Activated CD8-positive, alpha-beta memory T cell treated with anti-CD3 and anti-CD28 coated beads, Interleukin-2, amount 50 U/mL, for 1 hour (primary cell): ENCODE measurements around the gene PA2G4.
"Not testable (repeated sequence)": the region's sequence is repeated elsewhere in the genome, so short reads cannot be mapped to it uniquely, and the experiment has no call there.

Source experiments
- DNase-seq: peaks from one replicate; pipeline ENCODE4 v3.0.0-alpha.2; 2020; ENCODE audit errors: extremely low read depth

PA2G4 gene

GRCh38 chr12:56099787-56100186 lies 4.6 kb upstream of the PA2G4 start:
- no peak for DNase-seq

GRCh38 chr12:56101045-56101444 lies 3.3 kb upstream of the PA2G4 start:
- no peak for DNase-seq

GRCh38 chr12:56102683-56103065 lies 1.7 kb upstream of the PA2G4 start:
- DNase-seq = no peak

GRCh38 chr12:56103066-56103711 lies 1.2 kb upstream of the PA2G4 start:
- no peak for DNase-seq

- DNase-seq = no peak
These were observed 593 bp upstream of the PA2G4 start for GRCh38 chr12:56103823-56104108.

- no peak for DNase-seq
These were observed 653 bp downstream of the PA2G4 start for GRCh38 chr12:56104815-56105608.

- no peak for DNase-seq
These were observed 1.2 kb downstream of the PA2G4 start for GRCh38 chr12:56105609-56105902.

- DNase-seq = no peak
These were observed 2.9 kb downstream of the PA2G4 start for GRCh38 chr12:56107242-56107641.

- DNase-seq = no peak
These were observed 6.2 kb downstream of the PA2G4 start for GRCh38 chr12:56110571-56110970.

- DNase-seq = no peak
These were observed 9.7 kb downstream of the PA2G4 start for GRCh38 chr12:56114084-56114483.

GRCh38 chr12:56115329-56115728 lies 11.0 kb downstream of the PA2G4 start:
- DNase-seq = no peak

GRCh38 chr12:56116267-56117081 lies 12.1 kb downstream of the PA2G4 start, which contains the start of gene RPL41:
TSS of gene RPL41 (plus strand) at chr12:56116633.
- DNase-seq = peak; percentile 85

- not testable (repeated sequence) for DNase-seq
These were observed 12.8 kb downstream of the PA2G4 start for GRCh38 chr12:56117082-56117706.

- DNase-seq = peak; percentile 95
These were observed 13.7 kb downstream of the PA2G4 start, which contains the start of gene ZC3H10 for GRCh38 chr12:56117778-56118687. TSS of gene ZC3H10 (plus strand) at chr12:56118266. CDS start at chr12:56120563, 2,297 bp downstream.

GRCh38 chr12:56118688-56119357 lies 14.5 kb downstream of the PA2G4 start:
- DNase-seq = no peak

- no peak for DNase-seq
These were observed 15.0 kb downstream of the PA2G4 start for GRCh38 chr12:56119361-56119796.

- no peak for DNase-seq
These were observed 15.9 kb downstream of the PA2G4 start for GRCh38 chr12:56120158-56120846.

GRCh38 chr12:56121204-56121870 lies 17.0 kb downstream of the PA2G4 start:
- no peak for DNase-seq

GRCh38 chr12:56122637-56123036 lies 18.3 kb downstream of the PA2G4 start:
- DNase-seq = no peak
